OCI-LY7 (cell line): ENCODE data around the gene HOTAIR. TPM values are rescaled to one million over a fixed set of nuclear protein-coding genes. Genes with fewer than 3 reads are reported as not detected.

Experiments
- BruUV-seq: library from RNA; stranded (reverse); fragments of 400-500 nt; replicated peaks from 2 replicates; lab custom pipeline; 2021; lab: Mats Ljungman, UMichigan
- CTCF ChIA-PET: fragments of 300-600 bp; sonication (Branson Sonifier 250); formaldehyde crosslinking; loops from one replicate; lab custom pipeline; 2022; ENCODE audit warnings: antibody characterized with exemption; ENCODE audit not compliant: unreplicated experiment; lab: Charles Lee
- POLR2A ChIA-PET: fragments of 300-600 bp; sonication (Branson Sonifier 250); formaldehyde crosslinking; loops from one replicate; lab custom pipeline; 2022; ENCODE audit warnings: antibody characterized with exemption; lab: Charles Lee
- DNase-seq: peaks from one replicate; pipeline ENCODE4 v3.0.0-alpha.2; 2015; ENCODE audit warnings: low spot score
- H2AFZ ChIP-seq: fragments of 200-600 bp; sonication (generic), shearing (Covaris generic); 2 replicates; pipeline ENCODE4 v1.6.1; 2014; ENCODE audit warnings: mild to moderate bottlenecking, antibody characterized with exemption, low read length, moderate library complexity
- H3K27ac ChIP-seq: fragments of 200-600 bp; sonication (generic); 2 replicates; pipeline ENCODE4 v1.5.1; 2014; ENCODE audit warnings: mixed run types, low read depth, mild to moderate bottlenecking, moderate library complexity, low read length, inconsistent platforms; ENCODE audit not compliant: poor library complexity, severe bottlenecking
- H3K36me3 ChIP-seq: fragments of 200-600 bp; sonication (generic); 2 replicates; pipeline ENCODE4 v1.6.1; 2014; ENCODE audit warnings: mild to moderate bottlenecking, antibody characterized with exemption, low read length, moderate library complexity, mixed read lengths; ENCODE audit not compliant: insufficient read depth
- H3K4me1 ChIP-seq: fragments of 200-600 bp; sonication (generic); 2 replicates; pipeline ENCODE4 v1.5.1; 2014; ENCODE audit warnings: mild to moderate bottlenecking, low read length; ENCODE audit not compliant: insufficient read depth, poor library complexity, severe bottlenecking
- H3K4me2 ChIP-seq: fragments of 200-600 bp; sonication (generic); 2 replicates; pipeline ENCODE4 v1.6.1; 2014; ENCODE audit warnings: mild to moderate bottlenecking, low read length
- H3K4me3 ChIP-seq: fragments of 200-600 bp; sonication (generic); 2 replicates; pipeline ENCODE4 v1.5.1; 2014; ENCODE audit warnings: mild to moderate bottlenecking, low read depth, low read length; ENCODE audit not compliant: poor library complexity, severe bottlenecking
- H3K79me2 ChIP-seq: fragments of 200-600 bp; sonication (generic); 2 replicates; pipeline ENCODE4 v1.6.1; 2016; ENCODE audit warnings: low read depth, mild to moderate bottlenecking, low read length, moderate library complexity, mixed read lengths; ENCODE audit not compliant: insufficient read depth
- H3K9me2 ChIP-seq: fragments of 200-600 bp; sonication (generic); 2 replicates; pipeline ENCODE4 v1.6.1; 2016; ENCODE audit warnings: mild to moderate bottlenecking, low read length, mixed read lengths; ENCODE audit not compliant: insufficient read depth
- H3K9me3 ChIP-seq: fragments of 200-600 bp; sonication (generic); 2 replicates; pipeline ENCODE4 v1.6.1; 2014; ENCODE audit warnings: mild to moderate bottlenecking, mixed run types, low read length, mixed read lengths
- H4K20me1 ChIP-seq: fragments of 200-600 bp; sonication (generic); 2 replicates; pipeline ENCODE4 v1.6.1; 2014; ENCODE audit warnings: mild to moderate bottlenecking, antibody characterized with exemption, low read length, moderate library complexity, mixed read lengths; ENCODE audit not compliant: insufficient read depth
- CTCF ChIP-seq: fragments of 200-600 bp; sonication (generic); conservative IDR thresholded peaks from 2 replicates; pipeline ENCODE4 v1.5.1; 2014; ENCODE audit warnings: mild to moderate bottlenecking, antibody characterized with exemption, low read length, moderate library complexity, mixed read lengths
- EZH2phosphoT487 ChIP-seq: fragments of 200-600 bp; sonication (generic); IDR thresholded peaks from 2 replicates; pipeline ENCODE4 v1.6.1; 2018; ENCODE audit warnings: low read depth, borderline replicate concordance, mild to moderate bottlenecking, mixed run types, antibody characterized with exemption, low read length, moderate library complexity, mixed read lengths
- intact Hi-C: fragments of 100-400 bp; cut with micrococcal nuclease; formaldehyde crosslinking; loops from one replicate; pipeline ENCODE4 v1.10.0; 2022; ENCODE audit not compliant: unreplicated experiment
- total RNA-seq, 2 experiments: library from RNA; depleted of rRNA in 1 of 2; stranded (reverse); fragments of >200 nt in 1 of 2; shearing (Covaris generic) in 1 of 2; gene quantifications; 2 replicates each; pipeline ENCODE4 v1.2.3, GENCODE V29; 2014 to 2022

The HOTAIR gene
- total RNA-seq, 2 experiments from 2014 or later = 0.88 to 5.3 TPM

GRCh38 chr12:53956251-53956887 lies 18.4 kb downstream of the HOTAIR start:
- Histone ChIP-seq H3K4me2 (no peak overlapping the region), H2AFZ (no peak overlapping the region), H3K79me2 (no peaks in the 10 kb centered on the region), H3K4me1 (peaks cover 6% of the 10 kb centered on the region), H3K9me3 (no peaks in the 10 kb centered on the region), H4K20me1 (no peaks in the 10 kb centered on the region; the same call in 1 of the 2 replicates), H3K9me2 (no peaks in the 10 kb centered on the region), H3K36me3 (no peaks in the 10 kb centered on the region), H3K4me3 (no peak overlapping the region), H3K27ac (no peak overlapping the region)
- no TSS peak for BruUV-seq
- no peak for TF ChIP-seq CTCF
- no peak for TF ChIP-seq EZH2phosphoT487
- CTCF ChIA-PET = no interaction called here
- no peak for DNase-seq
- POLR2A ChIA-PET = no interaction called here
- intact Hi-C loops = no loop called here

- no TSS peak for BruUV-seq
- intact Hi-C loops = no loop called here
These were observed 18.9 kb downstream of the HOTAIR start for GRCh38 chr12:53955776-53956250.

More at GRCh38 chr12:53955776-53956250, 18.9 kb downstream of the HOTAIR start:
- Histone ChIP-seq H3K36me3 (no peaks in the 10 kb centered on the region), H4K20me1 (no peaks in the 10 kb centered on the region; the same call in 1 of the 2 replicates), H3K9me2 (no peaks in the 10 kb centered on the region), H3K79me2 (no peaks in the 10 kb centered on the region), H3K4me3 (no peak overlapping the region), H2AFZ (no peak overlapping the region), H3K4me2 (no peak overlapping the region), H3K9me3 (no peaks in the 10 kb centered on the region), H3K27ac (no peak overlapping the region), H3K4me1 (peaks cover 6% of the 10 kb centered on the region)
- ChIA-PET POLR2A (no interaction called here), CTCF (no interaction called here)
- DNase-seq = no peak
- TF ChIP-seq CTCF = no peak
- TF ChIP-seq EZH2phosphoT487 = no peak
